Posterior cingulate gyrus (tissue), 11 donors: Measurements from ENCODE around the gene TENM4.
"Not testable (repeated sequence)": the region's sequence is repeated elsewhere in the genome, so short reads cannot be mapped to it uniquely, and the experiment has no call there.

ENCODE experiments used
- DNase-seq, 10 donors: peaks; one replicate each; pipeline versions ENCODE4 v3.0.0 to v3.0.0-alpha.2; 2020 to 2021; ENCODE audit warnings: mixed read lengths in 3 of 10
- intact Hi-C: fragments of 100-400 bp; cut with DNase I; formaldehyde crosslinking; loops from one replicate; pipeline ENCODE4 v1.15.1; 2023

Gene TENM4

DNA sequence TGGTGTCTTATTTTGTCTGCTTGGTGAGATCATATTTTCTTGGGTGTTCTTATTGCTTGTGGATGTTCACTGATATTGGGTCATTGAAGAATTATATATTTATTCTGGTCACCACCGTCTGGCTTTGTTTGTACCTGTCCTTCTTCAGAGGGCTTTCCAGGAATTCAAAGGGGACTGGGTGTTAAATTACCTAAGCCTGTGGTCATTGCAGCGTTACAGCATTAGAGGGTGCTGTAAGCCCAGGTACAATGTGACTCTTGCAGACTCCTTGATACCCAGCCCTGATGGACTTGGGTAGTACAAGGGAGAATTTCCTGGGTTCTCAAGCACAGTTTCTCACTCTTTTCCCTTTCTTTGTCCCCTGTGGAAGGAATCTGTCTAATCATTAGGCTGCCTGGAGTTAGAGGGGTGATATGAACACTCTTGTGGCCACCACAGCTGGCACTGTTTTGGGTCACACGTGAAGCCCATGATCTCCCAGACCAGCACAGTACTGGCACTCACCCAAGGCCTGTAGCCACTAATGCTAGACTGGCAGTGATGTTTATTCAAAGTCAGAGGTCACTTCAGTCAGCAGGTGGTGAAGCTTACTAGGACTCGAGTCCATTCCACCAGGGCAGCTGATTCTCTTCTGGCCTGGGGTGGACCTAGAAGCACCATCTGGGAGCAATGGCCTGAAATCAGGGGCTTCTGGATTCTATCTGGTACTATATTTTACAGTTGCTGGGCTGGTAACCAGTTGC is 810.1 kb downstream of the TENM4 start:
- intact Hi-C loops, result no loop called here
- DNase-seq, result no peak

- DNase-seq, result no peak
- intact Hi-C loops, result no loop called here
Measured at GRCh38 chr11:78630155-78630554, 810.7 kb downstream of the TENM4 start.

DNA sequence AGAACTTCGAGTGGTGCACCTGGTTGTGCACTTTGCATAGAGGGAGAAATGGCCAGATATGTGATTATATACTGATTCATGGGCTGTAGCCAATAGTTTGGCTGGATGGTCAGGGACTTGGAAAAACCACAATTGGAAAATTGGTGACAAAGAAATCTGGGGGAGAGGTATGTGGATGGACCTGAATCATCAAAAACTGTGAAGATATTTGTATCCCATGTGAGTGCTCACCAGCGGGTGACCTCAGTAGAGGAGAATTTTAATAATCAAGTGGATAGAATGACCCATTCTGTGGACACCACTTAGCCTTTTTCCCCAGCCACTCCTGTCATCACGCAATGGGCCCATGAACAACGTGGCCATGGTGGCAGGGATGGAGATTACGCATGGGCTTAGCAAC is 818.2 kb downstream of the TENM4 start:
- intact Hi-C loops, result no loop called here
- DNase-seq, result no peak

DNA sequence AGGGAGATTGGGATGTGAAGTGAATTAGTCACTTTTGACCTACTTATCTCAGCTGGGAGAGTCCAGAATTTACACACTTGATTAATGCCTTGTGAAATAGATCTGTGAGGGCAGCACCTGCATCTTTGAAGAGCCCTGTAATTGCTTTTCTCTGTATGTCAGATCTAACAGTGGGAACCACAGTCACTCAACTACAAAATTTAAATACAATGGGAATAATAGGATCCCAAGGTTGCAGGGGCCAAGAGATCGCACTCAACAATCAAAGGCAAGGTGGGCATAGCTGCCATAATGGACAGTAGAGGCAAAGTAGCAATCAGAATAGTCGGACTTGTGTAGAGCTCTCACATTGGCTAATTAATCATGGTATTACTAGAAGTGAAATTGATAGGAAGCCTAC is 820.7 kb downstream of the TENM4 start:
- intact Hi-C loops, result no loop called here
- no peak for DNase-seq

DNA sequence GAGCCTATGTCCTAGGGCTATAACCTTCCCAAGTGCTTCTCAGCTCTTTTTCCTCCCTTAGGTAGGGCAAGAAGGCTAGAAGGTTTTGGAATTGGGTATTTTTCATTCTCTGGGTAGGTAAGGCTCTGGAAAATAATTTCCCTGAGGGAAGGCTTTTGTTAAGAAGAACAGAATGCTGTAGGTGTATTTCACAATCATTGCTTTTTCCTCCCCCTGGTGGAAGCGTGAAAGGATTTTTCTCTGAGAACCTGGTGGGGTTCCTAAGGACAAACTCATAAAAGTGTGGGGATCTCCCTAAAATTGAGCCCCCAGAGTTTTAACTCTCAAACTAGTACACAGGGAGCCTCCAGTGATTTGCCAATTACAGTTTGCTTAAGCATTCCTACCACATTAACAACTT is 825.1 kb downstream of the TENM4 start:
- intact Hi-C loops, result no loop called here
- no peak for DNase-seq

GRCh38 chr11:78613378-78613813 is 827.4 kb downstream of the TENM4 start:
- intact Hi-C loops, result no loop called here
- no peak for DNase-seq

- DNase-seq, result no peak
- intact Hi-C loops, result no loop called here
Measured at GRCh38 chr11:78612721-78613377, 828.0 kb downstream of the TENM4 start.

DNA sequence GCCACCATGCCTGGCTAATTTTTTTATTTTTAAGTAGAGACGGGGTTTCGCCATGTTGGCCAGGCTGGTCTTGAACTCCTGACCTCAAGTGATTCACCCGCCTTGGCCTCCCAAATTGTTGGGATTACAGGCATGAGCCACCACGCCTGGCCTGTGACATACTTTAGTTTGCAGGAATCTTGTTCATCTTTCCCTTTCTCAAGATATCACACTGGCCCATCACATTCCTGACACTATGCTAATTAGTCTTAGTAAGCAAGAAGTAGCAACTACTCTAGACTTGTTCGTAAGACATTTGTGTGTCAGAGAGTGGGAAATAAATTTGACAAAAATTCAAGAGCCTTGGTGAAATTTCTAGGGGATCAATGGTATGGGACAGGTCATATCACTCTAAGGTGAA is 831.5 kb downstream of the TENM4 start:
- intact Hi-C loops, DNase-seq: not testable (repeated sequence)

DNA sequence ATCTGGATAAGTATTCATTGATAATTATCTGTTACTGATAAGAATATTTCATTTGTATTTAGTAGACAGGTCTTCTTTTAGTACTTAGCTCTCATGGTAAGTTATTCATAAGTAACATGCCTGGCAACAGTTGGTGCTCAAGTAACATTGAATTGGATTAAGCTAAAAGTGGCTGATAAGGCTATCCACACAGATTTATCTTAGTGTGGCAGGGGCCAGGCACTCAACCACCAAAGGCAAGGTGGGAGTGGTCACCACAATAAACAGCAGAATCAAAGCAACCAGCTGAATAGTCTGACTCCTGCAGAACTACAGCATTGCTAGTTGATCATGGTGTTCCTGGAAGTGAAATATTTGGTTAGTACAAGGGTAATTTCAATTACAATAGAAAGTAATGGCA is 833.1 kb downstream of the TENM4 start:
- DNase-seq, result no peak
- intact Hi-C loops, result no loop called here

DNA sequence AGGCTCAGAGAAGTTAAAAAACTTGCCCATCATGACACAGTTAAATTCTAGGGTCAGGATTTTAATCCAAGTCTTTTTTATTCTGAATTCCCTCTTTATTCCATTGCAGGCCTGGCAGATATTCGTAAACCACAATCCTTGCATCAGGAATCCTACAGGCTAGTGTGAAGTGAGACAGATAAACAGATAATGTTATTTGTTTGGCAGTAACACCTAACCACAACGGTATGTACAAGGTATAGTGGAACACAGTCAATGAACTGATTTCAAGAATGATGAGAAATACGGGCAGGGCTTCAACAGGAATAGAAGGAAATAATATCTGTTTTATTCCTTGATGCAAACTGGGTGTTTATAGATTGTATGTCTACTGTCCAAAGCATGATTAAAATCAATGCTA is 834.2 kb downstream of the TENM4 start:
- DNase-seq, result no peak
- intact Hi-C loops, result no loop called here

GRCh38 chr11:78605296-78605695 is 835.5 kb downstream of the TENM4 start:
- DNase-seq, result no peak
- intact Hi-C loops, result no loop called here

DNA sequence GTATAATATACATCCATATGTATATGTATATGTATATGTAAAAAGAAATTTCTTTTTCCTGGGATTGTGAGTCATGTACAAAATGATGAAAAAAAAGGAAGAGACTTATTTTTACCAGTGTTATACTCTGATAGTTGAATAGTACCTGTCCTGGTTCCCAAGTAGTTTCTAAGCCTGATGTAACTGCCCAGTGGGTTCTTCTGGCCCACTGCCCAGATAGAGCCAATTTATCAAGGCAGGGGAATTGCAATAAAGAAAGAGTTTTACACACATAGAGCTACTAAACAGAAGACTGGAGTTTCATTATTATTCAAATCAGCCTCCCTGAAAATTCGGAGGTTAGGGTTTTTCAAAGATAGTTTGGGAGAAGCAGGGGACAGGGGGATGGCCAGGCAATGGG is 837.0 kb downstream of the TENM4 start:
- DNase-seq, result no peak
- intact Hi-C loops, result no loop called here
